ENCODE results near the gene FAM47E. TPM values are rescaled to one million over a fixed set of nuclear protein-coding genes. Genes with fewer than 3 reads are reported as not detected.

Gene FAM47E
- total and polyA plus RNA-seq, 2 of the 13 experiments (the other 11 are each of a cell fraction or from before 2014, with no cell fraction given) = 0.33 to 0.66 TPM

DNA sequence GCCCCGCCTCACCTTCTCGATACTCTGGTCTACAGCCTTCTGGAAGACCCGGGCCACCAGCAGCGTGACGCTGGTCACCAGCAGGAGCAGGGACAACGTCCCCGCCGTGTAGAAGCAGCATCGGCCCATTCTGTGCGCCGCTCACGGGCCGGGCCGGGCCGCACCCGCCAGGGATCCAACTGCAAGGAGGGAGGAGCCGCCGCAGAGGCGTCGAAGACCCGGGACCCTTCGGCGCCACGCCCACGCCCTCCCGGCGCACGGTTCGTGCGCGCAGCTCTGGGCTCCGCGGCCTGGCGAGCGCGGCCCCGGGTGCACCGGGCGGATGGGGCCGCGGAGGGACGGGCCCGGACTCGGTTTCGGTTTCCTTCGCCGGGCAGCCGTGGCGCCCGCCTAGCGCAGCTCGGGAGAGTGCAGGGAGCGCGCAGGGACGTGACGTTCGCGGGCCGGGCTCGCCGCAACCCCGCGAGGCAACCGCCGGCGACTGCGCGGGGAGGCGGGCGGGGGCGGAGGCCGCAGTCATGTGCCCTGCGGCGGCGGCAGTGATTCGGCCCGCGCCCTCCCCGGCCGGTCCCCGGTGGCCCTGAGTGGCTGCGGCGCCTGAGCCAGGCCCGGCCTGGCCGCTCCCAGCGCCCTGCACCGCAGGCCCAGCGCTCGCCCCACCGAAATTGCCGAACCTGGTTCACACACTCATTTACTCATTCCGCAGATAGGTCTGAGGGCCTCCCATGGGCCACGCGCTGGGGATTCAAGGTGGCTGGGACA is 37.9 kb upstream of the FAM47E start, which contains the start of gene SCARB2 (continued):
- TF ChIP-seq, protein P1, sequence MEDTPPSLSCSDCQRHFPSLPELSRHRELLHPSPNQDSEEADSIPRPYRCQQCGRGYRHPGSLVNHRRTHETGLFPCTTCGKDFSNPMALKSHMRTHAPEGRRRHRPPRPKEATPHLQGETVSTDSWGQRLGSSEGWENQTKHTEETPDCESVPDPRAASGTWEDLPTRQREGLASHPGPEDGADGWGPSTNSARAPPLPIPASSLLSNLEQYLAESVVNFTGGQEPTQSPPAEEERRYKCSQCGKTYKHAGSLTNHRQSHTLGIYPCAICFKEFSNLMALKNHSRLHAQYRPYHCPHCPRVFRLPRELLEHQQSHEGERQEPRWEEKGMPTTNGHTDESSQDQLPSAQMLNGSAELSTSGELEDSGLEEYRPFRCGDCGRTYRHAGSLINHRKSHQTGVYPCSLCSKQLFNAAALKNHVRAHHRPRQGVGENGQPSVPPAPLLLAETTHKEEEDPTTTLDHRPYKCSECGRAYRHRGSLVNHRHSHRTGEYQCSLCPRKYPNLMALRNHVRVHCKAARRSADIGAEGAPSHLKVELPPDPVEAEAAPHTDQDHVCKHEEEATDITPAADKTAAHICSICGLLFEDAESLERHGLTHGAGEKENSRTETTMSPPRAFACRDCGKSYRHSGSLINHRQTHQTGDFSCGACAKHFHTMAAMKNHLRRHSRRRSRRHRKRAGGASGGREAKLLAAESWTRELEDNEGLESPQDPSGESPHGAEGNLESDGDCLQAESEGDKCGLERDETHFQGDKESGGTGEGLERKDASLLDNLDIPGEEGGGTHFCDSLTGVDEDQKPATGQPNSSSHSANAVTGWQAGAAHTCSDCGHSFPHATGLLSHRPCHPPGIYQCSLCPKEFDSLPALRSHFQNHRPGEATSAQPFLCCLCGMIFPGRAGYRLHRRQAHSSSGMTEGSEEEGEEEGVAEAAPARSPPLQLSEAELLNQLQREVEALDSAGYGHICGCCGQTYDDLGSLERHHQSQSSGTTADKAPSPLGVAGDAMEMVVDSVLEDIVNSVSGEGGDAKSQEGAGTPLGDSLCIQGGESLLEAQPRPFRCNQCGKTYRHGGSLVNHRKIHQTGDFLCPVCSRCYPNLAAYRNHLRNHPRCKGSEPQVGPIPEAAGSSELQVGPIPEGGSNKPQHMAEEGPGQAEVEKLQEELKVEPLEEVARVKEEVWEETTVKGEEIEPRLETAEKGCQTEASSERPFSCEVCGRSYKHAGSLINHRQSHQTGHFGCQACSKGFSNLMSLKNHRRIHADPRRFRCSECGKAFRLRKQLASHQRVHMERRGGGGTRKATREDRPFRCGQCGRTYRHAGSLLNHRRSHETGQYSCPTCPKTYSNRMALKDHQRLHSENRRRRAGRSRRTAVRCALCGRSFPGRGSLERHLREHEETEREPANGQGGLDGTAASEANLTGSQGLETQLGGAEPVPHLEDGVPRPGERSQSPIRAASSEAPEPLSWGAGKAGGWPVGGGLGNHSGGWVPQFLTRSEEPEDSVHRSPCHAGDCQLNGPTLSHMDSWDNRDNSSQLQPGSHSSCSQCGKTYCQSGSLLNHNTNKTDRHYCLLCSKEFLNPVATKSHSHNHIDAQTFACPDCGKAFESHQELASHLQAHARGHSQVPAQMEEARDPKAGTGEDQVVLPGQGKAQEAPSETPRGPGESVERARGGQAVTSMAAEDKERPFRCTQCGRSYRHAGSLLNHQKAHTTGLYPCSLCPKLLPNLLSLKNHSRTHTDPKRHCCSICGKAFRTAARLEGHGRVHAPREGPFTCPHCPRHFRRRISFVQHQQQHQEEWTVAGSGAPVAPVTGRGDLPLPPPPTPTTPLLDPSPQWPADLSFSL (CRISPR knock-in tag; IDR thresholded peaks at IDR 0.05) = 0 out of 2 replicates have a peak, but pooled peaks have one; percentile 4
- 0 out of 2 replicates have a peak, but pooled peaks have one; percentile 81 for TF ChIP-seq ZNF383 (CRISPR knock-in tag; IDR thresholded peaks at IDR 0.05; ENCODE audit: borderline replicate concordance)
- TF ChIP-seq, protein P2, sequence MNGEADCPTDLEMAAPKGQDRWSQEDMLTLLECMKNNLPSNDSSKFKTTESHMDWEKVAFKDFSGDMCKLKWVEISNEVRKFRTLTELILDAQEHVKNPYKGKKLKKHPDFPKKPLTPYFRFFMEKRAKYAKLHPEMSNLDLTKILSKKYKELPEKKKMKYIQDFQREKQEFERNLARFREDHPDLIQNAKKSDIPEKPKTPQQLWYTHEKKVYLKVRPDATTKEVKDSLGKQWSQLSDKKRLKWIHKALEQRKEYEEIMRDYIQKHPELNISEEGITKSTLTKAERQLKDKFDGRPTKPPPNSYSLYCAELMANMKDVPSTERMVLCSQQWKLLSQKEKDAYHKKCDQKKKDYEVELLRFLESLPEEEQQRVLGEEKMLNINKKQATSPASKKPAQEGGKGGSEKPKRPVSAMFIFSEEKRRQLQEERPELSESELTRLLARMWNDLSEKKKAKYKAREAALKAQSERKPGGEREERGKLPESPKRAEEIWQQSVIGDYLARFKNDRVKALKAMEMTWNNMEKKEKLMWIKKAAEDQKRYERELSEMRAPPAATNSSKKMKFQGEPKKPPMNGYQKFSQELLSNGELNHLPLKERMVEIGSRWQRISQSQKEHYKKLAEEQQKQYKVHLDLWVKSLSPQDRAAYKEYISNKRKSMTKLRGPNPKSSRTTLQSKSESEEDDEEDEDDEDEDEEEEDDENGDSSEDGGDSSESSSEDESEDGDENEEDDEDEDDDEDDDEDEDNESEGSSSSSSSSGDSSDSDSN (CRISPR knock-in tag; IDR thresholded peaks at IDR 0.05) = peak; percentile 81; the same call in 1 of the 2 replicates
- TF ChIP-seq BRD4 (CRISPR knock-in tag; IDR thresholded peaks at IDR 0.05) = no peak
- no peak for TF ChIP-seq ZNF629 (CRISPR knock-in tag; conservative IDR thresholded peaks at IDR 0.05)
- TF ChIP-seq ZNF709 (CRISPR knock-in tag; IDR thresholded peaks at IDR 0.05) = 0 out of 2 replicates have a peak, but pooled peaks have one; percentile 31
- TF ChIP-seq, protein P3, sequence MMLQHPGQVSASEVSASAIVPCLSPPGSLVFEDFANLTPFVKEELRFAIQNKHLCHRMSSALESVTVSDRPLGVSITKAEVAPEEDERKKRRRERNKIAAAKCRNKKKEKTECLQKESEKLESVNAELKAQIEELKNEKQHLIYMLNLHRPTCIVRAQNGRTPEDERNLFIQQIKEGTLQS (CRISPR knock-in tag; IDR thresholded peaks at IDR 0.05) = peak; percentile 32; the same call in 1 of the 2 replicates
- TF ChIP-seq ZNF563 (CRISPR knock-in tag; IDR thresholded peaks at IDR 0.05) = peak; percentile 86; the same call in 1 of the 2 replicates
- TF ChIP-seq, protein P4, sequence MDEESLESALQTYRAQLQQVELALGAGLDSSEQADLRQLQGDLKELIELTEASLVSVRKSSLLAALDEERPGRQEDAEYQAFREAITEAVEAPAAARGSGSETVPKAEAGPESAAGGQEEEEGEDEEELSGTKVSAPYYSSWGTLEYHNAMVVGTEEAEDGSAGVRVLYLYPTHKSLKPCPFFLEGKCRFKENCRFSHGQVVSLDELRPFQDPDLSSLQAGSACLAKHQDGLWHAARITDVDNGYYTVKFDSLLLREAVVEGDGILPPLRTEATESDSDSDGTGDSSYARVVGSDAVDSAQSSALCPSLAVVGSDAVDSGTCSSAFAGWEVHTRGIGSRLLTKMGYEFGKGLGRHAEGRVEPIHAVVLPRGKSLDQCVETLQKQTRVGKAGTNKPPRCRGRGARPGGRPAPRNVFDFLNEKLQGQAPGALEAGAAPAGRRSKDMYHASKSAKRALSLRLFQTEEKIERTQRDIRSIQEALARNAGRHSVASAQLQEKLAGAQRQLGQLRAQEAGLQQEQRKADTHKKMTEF (CRISPR knock-in tag; IDR thresholded peaks at IDR 0.05) = 0 out of 2 replicates have a peak, but pooled peaks have one; percentile 17
- TF ChIP-seq, protein P5, sequence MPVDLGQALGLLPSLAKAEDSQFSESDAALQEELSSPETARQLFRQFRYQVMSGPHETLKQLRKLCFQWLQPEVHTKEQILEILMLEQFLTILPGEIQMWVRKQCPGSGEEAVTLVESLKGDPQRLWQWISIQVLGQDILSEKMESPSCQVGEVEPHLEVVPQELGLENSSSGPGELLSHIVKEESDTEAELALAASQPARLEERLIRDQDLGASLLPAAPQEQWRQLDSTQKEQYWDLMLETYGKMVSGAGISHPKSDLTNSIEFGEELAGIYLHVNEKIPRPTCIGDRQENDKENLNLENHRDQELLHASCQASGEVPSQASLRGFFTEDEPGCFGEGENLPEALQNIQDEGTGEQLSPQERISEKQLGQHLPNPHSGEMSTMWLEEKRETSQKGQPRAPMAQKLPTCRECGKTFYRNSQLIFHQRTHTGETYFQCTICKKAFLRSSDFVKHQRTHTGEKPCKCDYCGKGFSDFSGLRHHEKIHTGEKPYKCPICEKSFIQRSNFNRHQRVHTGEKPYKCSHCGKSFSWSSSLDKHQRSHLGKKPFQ (CRISPR knock-in tag; IDR thresholded peaks at IDR 0.05; ENCODE audit: insufficient replicate concordance) = no peak
- no peak for TF ChIP-seq TBL1XR1 (IDR thresholded peaks at IDR 0.05; ENCODE audit: borderline replicate concordance, low read length, partially characterized antibody)
- TF ChIP-seq ZNF777 (CRISPR knock-in tag; IDR thresholded peaks at IDR 0.05) = peak; percentile 88
- TF ChIP-seq ZNF224 (CRISPR knock-in tag; IDR thresholded peaks at IDR 0.05) = no peak
- TF ChIP-seq ZNF883 (CRISPR knock-in tag; IDR thresholded peaks at IDR 0.05; ENCODE audit: not compliant biosample characterization) = peak; percentile 59
